HG03095 (cell line): ENCODE data around the gene CALML5.

ENCODE experiments used
- ATAC-seq: cut with Tn5 transposase; IDR thresholded peaks from one replicate; pipeline ENCODE4 v1.9.1; 2021; ENCODE audit warnings: moderate library complexity; ENCODE audit not compliant: unreplicated experiment

The CALML5 gene

DNA sequence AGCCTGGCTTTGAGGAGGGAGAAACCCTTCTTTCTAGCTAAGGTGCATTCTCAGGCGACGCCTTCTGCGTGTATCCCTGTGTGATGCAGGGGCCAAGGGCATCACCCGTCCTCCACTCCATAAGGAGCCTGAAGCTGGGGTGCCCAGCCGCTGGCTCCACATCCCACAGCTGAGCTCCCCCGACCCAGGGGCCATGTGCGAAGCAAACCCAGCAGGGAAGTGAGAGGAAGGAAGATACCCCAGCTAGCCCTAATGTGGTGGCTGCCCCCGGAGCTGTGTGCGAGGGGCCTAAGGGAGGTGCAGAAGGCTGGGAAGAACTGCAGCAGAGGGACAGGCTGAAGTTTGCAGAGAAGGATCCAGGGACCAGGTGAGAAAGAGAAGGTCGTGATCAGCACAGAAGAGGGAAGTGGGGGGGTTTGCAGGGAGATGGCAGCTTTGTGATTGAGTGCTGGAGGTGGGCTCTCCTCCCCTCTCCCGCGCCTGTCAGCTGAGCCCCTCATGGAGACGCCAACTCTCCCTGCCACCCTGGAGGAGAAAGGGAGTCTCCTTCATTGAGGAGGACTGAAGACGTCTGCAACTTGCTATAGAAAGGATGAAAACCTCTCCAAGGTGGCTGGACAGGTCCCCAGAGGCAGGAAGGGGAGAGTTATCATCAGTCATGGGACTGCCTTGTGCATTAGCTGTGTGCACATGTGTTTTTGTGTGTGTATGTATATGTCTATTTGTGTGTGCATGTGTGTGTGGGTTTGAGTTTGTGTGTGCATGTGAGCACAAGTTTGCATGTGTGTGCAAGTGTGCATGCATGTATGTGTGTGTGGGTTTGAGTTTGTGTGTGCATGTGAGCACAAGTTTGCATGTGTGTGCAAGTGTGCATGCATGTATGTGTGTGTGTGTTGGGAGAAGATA, 3.5 kb upstream of the CALML5 start:
- ATAC-seq, result no peak

DNA sequence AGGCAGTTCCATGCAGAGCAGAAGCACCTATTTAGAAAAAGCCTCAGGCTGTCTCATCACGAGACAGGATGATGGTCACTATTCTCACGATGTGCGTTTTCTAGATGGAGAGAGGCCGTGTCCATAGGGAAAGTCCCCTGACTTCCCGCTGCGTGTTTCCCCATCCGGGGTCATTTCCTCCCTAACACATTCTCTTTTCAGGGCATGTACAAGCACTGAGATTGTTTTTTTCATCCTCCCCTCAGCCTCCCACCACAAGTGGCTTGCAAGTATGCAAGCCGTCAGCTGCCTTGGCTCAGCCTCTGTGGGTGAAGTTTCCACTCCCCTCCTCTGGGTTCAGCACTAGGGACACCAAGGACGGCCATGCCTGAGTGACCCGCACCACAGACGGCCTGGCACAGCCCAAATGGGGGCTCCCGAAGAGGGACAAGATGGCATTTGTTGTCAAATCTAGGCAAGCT, 2.7 kb upstream of the CALML5 start:
- ATAC-seq, result no peak

DNA sequence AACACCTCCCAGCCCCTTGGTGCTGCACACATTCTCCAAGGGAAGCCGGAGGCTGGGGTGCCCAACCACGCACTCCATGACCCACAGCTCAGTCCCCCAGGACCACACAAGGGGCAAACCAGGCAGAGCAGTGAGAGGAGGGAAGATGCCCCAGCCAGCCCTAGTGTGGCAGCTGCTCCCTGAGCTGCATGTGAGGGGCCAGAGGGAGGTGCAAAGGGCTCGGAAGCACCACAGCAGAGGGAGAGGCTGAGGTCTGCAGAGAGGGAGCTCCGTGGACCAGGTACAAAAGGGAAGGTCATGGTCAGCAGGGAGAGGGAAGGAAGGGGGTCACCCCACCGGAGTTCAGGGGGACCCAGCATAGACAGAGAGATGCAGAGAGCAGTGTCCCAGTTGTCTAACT, 1.5 kb upstream of the CALML5 start:
- no peak for ATAC-seq

DNA sequence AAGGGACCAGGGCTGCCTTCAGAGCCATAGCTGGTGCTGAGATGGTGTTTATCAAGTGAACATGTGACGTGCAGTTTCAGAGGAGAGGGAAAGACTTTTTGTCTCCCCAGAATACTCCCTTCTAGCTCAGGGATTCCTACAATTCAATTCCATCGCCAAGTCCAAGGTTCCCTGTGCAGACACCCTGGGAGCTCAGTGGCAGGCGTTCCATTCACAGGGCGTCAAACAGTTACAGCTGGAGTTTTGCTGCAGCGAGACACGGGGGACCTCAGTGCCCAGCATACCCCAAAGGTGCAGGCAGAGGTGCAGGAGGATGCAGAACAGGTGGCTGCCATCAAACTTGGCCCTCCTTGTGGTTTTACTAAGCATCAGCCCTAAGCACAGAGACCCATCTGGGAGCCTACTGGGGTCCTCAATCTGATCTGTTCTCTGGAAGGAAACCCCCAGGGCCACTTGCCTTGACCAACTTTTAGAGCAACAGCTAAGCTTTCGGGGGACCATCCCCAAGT, 846 bp upstream of the CALML5 start:
- ATAC-seq, result no peak

DNA sequence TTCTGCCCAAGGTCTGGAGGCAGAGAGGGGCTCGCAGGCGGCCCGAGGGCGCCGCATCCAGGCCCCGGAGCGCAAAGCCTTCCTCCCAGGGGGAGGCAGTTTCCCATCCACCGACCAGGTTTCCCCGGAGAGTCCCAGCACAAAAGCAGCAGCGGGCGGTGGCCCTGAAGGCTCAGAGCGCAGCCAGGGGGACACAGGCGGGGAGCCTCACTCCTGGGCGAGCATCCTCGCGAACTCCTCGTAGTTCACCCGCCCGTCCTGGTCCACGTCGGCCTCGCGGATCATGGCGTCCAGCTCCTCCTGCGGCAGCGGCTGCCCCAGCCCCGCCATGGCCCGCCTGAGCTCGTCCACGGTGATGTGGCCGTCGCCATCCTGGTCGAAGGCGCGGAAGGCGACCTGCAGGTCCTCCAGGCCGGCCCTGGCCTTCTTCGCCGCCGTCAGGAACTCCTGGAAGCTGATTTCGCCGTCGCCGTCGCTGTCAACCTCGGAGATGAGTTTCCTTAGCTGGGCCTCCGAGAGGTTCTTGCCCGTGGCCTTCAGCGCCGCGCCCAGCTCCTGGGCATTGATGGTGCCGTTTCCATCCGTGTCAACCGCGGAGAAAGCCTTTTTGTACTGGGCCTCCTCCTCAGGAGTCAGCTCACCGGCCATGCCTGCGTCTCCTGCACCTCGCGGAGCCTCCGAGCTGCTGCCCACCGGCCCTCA, 428 bp downstream of the CALML5 start:
- no peak for ATAC-seq

DNA sequence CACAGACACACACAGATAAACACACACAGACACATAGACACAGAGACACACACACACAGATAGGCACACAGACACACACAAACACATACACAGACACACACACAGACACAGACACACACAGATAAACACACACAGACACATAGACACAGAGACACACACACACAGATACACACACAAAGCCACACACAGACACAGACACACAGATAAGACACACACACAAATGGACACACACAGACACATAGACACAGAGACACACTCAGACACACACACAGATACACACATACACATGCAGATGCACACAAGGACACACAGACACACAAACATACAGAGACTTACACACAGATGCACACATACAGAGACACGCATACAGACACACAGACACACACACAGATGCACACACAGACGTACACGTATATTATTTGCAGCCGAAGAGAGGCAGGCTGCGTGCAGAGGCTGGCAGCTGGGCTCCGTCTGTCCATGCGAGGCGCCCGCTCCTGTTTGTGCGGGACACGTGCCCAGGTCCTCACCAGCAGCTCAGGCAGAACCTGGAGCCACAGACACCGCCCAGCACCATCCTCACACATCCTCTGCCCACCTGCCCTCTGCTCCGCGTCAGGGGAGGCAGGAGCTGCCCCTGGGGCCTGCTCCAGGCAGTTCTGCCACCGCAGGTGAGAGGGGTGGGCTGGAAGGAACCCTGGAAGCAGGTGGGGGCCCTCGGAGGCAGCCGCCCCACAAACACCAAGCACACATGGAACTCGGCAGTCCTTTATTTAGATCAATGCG, 1.2 kb downstream of the CALML5 start:
- ATAC-seq, result no peak

DNA sequence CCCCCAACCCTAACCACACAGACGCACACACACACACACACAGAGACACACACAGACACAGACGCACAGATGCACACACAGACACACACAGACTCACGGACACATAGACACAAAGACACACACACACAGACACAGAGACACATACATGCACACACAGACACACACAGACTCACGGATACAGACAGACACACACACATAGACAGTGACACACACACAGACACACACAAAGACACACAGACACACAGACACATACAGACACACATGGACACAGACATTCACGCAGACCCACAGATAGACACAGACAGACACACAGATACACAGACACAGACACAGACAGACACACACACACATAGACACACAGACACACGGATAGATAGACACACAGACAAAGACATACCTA, 2.1 kb downstream of the CALML5 start:
- ATAC-seq, result no peak

DNA sequence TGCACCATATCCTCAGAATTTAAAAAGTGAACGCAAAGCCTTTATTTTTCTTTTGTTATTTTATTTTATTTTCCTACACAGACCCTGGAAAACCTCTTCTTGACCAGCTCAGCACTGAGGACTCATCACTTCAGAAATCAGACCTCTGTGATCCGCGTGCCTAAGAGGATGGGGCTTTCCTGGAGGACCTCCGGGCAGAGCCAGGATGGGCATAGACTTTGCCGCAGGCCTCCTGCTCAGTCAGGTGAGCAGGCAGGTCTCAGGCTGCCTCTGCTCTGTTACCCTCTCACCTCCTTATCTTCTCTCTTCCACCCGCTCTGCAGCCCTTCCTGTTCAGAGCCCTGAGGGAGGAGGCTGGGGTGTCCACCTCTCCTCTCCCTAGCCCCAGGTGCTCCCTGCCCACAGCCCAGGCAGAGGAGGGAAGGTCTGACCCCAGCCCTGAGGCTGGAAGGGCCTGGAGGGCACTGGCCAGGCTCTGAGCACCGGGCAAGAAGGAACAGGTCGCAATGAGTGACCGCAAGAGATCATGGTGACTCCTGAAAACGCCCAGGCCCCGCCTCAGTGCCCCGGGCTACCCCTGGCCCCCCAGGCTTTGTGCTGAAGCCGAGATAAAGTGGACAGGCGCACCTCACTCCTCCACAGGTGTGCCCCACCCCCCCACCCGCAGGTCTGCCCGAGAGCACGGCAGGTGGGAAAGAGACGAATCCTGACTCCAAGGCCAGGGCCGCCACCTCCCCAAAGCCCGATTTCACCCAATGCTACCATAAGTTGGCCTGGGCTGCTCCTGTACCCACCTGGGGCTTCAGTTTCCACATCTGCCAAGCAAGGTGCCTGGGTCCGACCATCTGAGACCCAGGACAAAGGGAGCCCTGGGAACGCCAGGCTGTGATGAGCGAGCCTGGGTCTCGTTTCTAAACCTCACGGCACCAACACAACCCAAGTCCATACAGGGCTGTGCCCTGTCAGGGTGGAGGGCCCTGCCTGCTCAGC, 2.8 kb downstream of the CALML5 start:
- no peak for ATAC-seq

DNA sequence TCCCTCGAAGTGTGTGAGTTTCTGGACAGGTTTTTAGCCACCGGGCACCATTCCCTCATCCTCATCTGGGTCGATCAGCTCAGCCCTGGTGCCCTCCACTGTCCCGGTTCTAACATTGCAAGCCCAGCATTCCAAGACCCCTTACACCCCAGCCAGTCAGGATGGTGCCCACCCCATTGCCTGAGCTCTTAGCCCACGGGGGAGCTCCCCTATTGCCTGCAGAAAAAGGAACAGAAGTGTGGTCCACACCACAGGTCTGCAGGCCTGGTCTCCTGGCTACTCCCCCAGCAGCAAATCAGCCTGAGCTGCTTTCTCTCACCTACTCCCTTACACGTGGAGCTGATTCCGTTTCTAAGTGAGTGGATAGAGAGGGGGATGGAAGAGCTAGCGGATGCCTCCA, 4.8 kb downstream of the CALML5 start:
- no peak for ATAC-seq

DNA sequence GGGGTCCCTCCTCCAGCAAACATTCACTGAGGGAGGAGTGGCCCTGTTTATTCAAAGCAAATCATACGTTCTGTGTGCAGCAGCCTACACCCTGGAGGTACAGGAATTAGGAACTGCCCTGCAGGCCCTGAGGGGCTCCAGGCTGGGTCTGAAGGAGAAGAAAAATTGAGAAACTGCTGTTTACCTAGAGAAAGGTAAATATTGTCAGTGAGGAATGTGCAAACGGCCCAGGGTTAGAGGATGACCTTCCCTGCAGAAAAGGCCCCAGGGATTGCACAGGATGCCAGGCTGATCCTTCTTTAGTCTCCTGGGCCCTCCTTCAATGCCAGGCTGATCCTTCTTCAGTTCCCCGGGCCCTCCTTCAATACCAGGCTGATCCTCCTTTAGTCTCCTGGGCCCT, 5.7 kb downstream of the CALML5 start:
- ATAC-seq, result no peak

DNA sequence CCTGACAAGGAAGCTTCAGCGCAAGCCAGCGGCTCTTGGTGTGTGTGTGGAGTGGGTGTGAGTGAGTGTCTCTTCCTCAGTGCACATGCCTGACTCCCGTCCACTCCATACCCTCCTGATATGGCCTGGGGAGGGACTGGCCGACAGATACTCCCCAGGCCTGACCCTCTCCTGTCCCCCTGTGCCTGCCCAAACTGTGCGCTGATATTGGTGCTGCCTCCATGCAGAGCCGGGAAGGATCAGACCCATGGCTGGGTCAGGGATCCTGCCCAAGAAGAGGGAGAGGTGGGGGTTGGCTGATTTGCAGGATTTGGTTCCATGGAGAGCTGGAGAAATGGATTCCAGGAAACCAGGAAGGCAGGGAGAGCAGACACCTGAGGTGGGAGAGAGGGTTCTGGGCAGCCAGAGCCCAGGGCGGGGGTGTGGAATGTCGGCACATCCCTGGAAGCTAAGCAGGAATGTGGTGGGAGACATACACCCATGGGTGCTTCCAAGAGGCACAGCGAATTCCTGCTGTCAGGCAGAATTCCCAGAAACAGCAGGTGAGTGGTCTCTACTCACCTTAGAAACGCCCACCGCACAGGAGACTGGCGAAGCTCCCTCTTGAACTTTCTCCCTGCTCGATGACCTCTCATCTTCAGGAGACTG, 6.3 kb downstream of the CALML5 start:
- ATAC-seq, result no peak

DNA sequence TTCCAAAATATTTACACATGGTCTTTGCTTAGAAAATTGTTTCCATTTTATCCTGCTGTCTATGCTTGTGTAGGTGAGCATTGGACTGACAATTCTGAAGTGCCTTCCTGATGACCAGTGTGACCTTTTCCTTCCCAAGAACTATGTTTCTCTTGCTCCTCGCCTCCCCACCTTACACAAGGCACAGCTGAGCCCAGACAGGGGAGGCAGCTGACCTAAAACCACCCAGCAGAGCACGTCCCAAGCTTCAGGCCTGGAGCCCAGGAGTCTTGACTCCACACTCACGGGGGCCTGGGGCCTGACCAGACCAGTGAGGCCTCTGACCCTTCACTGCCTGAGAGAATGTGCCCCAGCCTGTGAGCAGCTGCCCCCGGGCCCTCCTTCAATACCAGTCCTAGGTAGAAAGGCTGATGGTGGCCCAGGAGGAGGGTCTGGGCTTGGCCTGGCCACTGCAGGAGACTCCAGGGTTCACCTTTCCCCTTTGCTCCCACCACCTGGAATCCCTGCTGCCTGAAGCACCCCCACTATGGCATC, 7.0 kb downstream of the CALML5 start:
- ATAC-seq, result no peak

DNA sequence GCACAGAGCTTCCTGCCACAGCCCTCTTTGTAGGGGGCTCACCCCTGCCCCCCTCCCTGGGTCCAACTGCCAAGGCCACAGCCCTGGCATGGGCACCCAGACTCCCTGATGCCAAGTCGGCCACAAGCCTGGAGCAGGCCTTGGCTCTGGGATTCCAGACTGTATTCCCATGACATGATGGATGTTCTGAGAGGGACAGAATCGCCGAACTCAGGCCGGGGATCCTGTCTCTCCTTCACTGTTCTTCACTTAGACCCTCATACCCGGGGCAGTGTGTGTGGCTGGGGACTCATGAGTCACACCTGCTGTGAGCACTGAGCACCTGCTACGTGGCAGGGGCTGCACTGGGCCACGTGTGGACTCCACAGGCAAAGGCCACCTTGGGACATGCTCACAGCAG, 7.9 kb downstream of the CALML5 start:
- ATAC-seq, result no peak

DNA sequence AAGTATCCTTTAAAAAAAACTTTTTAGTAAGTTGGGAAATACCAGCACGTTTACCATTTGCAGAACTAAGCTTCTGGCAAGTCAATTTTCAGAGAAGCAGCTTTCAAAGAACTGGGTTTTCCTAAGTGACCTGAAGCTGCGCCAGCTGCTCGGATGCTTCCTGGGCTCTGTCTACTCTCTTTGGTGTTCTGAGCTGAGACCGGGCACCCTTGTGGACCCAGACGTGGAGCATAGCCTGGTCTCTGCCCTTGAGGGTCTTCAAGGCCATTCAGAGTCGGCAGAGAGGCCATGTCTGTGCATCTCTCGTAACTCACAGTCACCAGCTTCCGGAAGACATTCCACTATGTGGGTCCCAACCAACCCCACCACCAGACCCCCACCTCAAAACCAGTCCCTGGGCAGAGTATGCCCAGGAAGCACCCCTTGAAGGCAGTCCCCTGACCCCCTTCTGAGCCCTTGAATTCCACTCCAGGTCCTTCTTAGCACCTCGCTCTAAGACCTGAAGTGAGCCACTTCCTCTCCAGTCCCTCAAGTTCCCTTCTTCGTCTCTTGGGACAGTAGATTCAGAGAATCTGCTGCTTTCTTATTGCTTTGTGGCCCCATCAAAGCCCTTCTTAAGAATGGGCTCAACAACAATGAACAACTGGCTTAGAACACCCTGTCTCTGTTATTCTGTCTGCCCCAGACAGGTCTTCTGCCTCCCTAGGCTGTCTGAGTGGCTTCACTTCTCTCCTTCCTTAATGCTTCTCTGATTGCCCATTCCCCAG, 8.5 kb downstream of the CALML5 start:
- no peak for ATAC-seq

DNA sequence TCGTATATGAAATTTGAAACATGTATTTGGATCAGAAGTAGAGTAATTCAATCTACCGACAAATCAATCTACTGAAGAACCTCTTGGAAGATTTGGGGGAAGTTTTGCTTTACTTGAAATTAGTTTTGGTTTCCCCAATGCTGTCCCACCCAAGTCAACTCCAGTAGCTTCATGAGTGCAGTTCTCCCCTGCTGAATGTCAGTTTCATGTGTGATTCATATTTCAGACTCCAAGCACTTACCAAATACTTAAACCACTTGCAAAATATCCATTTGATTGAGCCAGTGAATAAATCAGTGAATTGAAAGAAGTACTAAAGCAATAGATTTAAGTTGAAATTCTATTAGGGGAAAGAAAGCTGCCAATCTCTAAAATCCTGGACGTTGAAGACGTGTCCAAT, 9.3 kb downstream of the CALML5 start:
- ATAC-seq, result no peak

DNA sequence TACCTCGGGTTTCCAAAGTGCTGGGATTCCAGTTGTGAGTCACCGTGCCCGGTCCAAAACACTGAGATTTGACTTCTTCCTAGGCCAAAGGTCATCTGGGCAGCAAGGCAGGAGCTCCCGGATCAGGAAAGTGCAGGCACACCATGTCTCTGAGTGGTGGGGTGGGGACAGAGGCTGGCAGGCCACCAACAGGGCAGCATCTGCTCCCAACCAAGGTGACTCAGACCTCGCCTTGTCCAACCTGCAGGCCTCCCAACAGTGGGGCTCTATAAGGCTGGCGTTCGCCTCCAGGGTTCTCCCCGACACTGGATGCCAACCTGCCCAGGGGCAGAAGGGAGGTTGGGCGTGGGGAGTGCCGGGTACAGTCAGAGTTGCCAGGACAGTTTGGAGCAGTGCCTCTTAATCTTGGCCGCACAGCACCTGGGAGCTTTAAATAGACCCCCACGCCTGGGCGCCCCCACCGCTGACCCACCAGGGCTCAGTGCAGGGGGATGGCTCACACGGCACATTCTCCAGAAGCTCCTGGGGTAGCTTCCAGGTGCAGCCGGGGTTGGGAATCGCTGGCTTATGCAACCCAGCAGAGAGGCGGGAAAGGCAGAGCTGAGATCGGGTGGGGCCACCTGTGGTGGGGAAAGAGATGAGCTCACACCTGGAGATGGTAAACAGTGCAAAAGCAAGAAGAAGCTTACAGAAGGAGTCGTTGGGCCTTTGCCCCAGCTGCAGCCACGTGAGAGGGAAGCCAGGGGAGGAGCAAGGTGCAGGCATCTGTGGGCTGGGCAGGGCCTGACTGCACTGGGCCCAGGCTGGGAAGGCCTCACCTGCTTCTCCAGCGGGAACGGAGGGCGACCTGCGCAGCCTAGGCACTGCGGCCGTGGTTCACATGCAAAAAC, 10.9 kb downstream of the CALML5 start:
- no peak for ATAC-seq

DNA sequence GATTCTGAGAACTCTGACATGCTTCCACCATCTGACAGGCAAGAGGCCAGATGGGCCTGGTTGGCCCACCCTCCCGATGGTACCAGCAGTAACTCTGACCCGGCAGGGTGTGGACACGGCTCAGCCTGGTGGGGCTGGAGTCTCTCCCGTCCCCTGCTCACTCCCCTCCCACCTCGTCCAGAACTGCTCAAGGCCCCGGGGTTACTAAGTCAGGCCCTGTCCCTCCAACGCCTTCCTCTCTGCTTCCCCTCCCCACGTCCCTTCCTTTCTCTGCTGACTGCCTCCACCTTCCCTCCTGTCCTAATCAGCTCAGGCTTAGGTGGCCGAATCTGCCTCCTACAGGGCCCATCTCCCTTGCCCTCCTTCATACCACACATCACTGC, 12.5 kb downstream of the CALML5 start:
- no peak for ATAC-seq
